NB4 (cell line): ENCODE measurements around the gene MAML2.

Experiments used
- CTCF ChIP-seq: IDR thresholded peaks from one replicate; pipeline ENCODE4 v1.5.1; 2012; ENCODE audit warnings: low read depth, low read length
- MAX ChIP-seq: IDR thresholded peaks from 2 replicates; pipeline ENCODE4 v1.6.1; 2011; ENCODE audit warnings: low read depth, low read length
- MYC ChIP-seq: IDR thresholded peaks from 2 replicates; pipeline ENCODE4 v1.6.1; 2011; ENCODE audit warnings: low read depth, low read length
- POLR2A ChIP-seq: IDR thresholded peaks from 2 replicates; pipeline ENCODE4 v1.6.1; 2011; ENCODE audit warnings: mild to moderate bottlenecking; ENCODE audit not compliant: insufficient read length; ENCODE audit errors: extremely low read depth

- no peak for TF ChIP-seq POLR2A
- no peak for TF ChIP-seq CTCF
- TF ChIP-seq MAX = no peak
- TF ChIP-seq MYC = no peak
Observed at GRCh38 chr11:96309016-96309642, 33.9 kb downstream of the MAML2 start.
